OCI-LY3 (cell line): ENCODE results near the gene PERM1.

Experiments used
- CTCF ChIP-seq: fragments of 200-600, 300-600 bp; sonication (generic); IDR thresholded peaks from 2 replicates; pipeline ENCODE4 v1.5.1; 2014; ENCODE audit warnings: antibody characterized with exemption, low read length, low read depth
- EZH2phosphoT487 ChIP-seq: fragments of 200-600 bp; shearing (Covaris generic); IDR thresholded peaks from 2 replicates; pipeline ENCODE4 v1.6.1; 2018; ENCODE audit warnings: antibody characterized with exemption, mixed run types, low read depth

- no peak for TF ChIP-seq CTCF
- no peak for TF ChIP-seq EZH2phosphoT487
Observed at GRCh38 chr1:960363-961131, 21.3 kb downstream of the PERM1 start, which contains the start of gene KLHL17.
